Retinal pigment epithelial cell (primary cell): ENCODE measurements around the gene LTA4H.

Experiments
- DNase-seq: peaks from one replicate; pipeline ENCODE4 v3.0.0-alpha.2; 2010; ENCODE audit warnings: low read depth
- H3K4me3 ChIP-seq: 2 replicates; pipeline ENCODE4 v1.5.1; 2011; ENCODE audit warnings: mild to moderate bottlenecking, low read length, control low read depth, moderate library complexity
- TF ChIP-seq, protein P1 (sequence below): conservative IDR thresholded peaks from 2 replicates; pipeline ENCODE4 v1.5.1; 2011; ENCODE audit warnings: low read depth, low read length, control low read depth, inconsistent platforms

LTA4H gene

DNA sequence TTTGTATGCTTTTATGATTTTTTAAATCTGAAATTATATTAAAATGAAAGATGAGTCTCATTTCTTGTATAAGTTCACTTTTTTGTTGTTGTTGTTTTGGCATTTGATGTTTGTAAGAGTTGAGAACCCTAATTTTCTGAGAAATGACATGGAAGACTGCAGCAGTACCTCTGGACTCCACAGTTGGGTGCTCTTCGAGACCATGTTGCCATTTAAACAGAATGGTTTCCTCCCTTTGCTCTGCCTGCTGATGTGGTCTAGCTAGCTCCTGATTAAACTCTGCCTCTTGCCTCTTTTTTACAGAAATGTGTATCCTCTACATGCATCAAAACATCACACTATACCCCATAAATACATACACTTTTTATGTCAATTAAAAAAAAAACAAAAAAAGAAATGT, 5.8 kb upstream of the LTA4H start:
- TF ChIP-seq, protein P1, sequence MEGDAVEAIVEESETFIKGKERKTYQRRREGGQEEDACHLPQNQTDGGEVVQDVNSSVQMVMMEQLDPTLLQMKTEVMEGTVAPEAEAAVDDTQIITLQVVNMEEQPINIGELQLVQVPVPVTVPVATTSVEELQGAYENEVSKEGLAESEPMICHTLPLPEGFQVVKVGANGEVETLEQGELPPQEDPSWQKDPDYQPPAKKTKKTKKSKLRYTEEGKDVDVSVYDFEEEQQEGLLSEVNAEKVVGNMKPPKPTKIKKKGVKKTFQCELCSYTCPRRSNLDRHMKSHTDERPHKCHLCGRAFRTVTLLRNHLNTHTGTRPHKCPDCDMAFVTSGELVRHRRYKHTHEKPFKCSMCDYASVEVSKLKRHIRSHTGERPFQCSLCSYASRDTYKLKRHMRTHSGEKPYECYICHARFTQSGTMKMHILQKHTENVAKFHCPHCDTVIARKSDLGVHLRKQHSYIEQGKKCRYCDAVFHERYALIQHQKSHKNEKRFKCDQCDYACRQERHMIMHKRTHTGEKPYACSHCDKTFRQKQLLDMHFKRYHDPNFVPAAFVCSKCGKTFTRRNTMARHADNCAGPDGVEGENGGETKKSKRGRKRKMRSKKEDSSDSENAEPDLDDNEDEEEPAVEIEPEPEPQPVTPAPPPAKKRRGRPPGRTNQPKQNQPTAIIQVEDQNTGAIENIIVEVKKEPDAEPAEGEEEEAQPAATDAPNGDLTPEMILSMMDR = no peak
- no peak for DNase-seq
- H3K4me3 ChIP-seq = no peak overlapping the region

GRCh38 chr12:96040305-96041133, 5.1 kb upstream of the LTA4H start:
- H3K4me3 ChIP-seq = no peak overlapping the region
- DNase-seq = no peak
- TF ChIP-seq, protein P1 = no peak

DNA sequence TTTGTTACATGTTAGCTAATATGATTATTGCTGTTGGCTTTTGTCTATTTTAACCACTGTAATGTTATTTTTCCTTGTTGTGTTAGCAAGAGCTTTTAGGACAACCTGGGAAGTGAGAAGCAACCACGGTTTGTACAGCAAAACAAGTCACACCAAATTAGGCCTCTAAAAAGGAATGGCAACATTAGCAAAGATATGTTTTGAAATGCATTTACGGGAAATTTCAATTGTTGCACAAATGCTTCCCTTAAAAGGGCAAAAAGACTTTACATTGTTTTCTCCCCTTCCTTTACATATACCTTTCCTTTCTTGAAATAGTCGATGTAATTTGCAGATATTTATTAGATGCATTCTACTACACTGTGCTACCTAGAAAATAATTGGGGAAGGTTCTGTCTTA, 4.1 kb upstream of the LTA4H start:
- DNase-seq = no peak
- TF ChIP-seq, protein P1 = no peak
- H3K4me3 ChIP-seq = no peak overlapping the region

GRCh38 chr12:96036765-96037455, 1.5 kb upstream of the LTA4H start:
- no peak overlapping the region for H3K4me3 ChIP-seq
- no peak for DNase-seq
- TF ChIP-seq, protein P1 = no peak

DNA sequence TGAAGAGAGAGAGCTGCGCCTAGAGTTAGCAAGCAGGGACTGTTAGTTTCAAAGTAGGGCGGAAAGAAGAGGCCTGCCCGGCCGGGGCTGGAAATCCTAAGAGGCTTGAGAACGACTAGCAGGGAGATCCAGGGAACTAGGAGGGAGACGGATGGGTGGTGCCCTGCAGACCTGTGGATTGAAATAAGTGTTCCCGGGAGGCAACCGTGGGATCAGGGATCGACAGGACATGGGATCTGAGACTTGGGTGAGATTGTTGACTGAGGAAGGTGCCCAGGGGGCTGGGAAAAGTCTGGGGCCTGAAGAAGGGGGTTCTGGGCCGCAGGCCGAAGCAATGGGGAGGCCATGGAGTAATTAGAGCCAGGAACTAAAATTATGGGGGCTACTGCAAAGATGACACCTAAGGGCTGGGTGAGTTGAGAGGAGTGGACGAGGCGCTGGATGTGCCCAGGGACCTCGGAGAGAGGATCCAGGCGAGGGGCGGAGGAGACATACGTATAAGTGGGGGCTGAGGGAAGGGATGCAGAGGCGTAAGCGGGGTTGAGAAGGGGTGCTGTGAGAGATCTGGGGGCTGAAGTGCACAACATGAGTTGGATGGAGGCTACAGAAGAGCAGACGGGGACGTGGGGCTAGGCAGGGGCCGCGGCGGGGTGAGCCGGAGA, 635 bp downstream of the LTA4H start:
- TF ChIP-seq, protein P1 = no peak
- peak overlapping the region; percentile 98 for H3K4me3 ChIP-seq
- peak; percentile 16 for DNase-seq

DNA sequence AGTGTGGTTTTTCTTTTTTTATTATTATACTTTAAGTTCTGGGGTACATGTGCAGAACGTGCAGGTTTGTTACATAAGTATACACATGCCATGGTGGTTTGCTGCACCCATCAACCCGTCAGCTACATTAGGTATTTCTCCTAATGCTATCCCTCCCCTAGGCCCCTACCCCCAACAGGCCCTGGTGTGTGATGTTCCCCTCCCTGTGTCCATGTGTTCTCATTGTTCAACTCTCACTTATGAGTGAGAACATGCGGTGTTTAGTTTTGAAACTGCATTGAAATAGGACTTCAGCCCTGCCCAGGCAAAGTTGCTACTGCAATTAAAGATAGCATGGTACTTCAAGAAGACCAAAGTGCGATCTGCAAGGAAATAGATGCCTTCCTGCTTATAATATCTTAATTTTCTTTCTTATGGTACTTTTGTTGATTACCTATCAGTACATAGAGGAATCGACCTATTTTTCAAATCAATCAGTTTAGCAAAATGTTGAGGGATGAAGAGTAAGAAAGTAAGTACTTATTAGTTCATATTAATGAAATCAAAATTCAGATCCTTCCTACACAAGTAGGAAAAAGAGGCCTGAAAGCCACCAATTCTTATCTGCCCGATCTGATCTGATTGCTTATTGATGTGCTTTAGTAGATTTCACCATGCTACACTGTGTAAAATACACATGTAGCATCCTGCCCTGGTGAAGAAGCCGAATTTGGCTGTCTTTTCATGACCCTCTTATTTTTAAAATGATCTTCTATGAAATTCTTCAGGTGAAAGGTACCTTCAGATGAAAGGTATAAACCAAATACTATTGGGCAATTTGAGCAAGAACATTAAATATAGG, 1.6 kb downstream of the LTA4H start:
- H3K4me3 ChIP-seq = peak overlapping the region; percentile 98
- no peak for DNase-seq
- TF ChIP-seq, protein P1 = no peak
